GM21619 (cell line): ENCODE results near the gene CFAP90.

ENCODE experiments used
- ATAC-seq: cut with Tn5 transposase; IDR thresholded peaks from one replicate; pipeline ENCODE4 v1.9.1; 2021; ENCODE audit not compliant: unreplicated experiment

Gene CFAP90

GRCh38 chr5:7868773-7869473, 18.0 kb upstream of the CFAP90 start, which contains the start of the genes FASTKD3 and MTRR:
TSS of gene FASTKD3 (minus strand) at chr5:7869031. CDS start at chr5:7868083, 948 bp downstream.
TSS of gene MTRR (plus strand) at chr5:7869148. CDS start at chr5:7870795, 1,647 bp downstream.
- peak; percentile 96 for ATAC-seq

- ATAC-seq = no peak
Measured at GRCh38 chr5:7868427-7868772, 17.5 kb upstream of the CFAP90 start.

GRCh38 chr5:7867260-7867659, 16.3 kb upstream of the CFAP90 start:
- ATAC-seq = no peak

GRCh38 chr5:7866196-7866595, 15.3 kb upstream of the CFAP90 start:
- ATAC-seq = no peak

GRCh38 chr5:7857926-7858632, 7.1 kb upstream of the CFAP90 start:
- ATAC-seq = no peak

- ATAC-seq = no peak
Measured at GRCh38 chr5:7857361-7857760, 6.4 kb upstream of the CFAP90 start.

GRCh38 chr5:7856855-7857254, 5.9 kb upstream of the CFAP90 start:
- no peak for ATAC-seq

- ATAC-seq = no peak
Measured at GRCh38 chr5:7855611-7856010, 4.7 kb upstream of the CFAP90 start.

GRCh38 chr5:7852988-7853387, 2.1 kb upstream of the CFAP90 start:
- ATAC-seq = no peak

- no peak for ATAC-seq
Measured at GRCh38 chr5:7852542-7852941, 1.6 kb upstream of the CFAP90 start.

- ATAC-seq = no peak
Measured at GRCh38 chr5:7851617-7852289, 820 bp upstream of the CFAP90 start.

GRCh38 chr5:7851240-7851592, 283 bp upstream of the CFAP90 start:
- ATAC-seq = no peak

- no peak for ATAC-seq
Measured at GRCh38 chr5:7849681-7850394, 1.1 kb downstream of the CFAP90 start.

GRCh38 chr5:7848296-7848695, 2.6 kb downstream of the CFAP90 start:
- no peak for ATAC-seq

GRCh38 chr5:7846327-7846726, 4.6 kb downstream of the CFAP90 start:
- ATAC-seq = no peak

GRCh38 chr5:7845557-7845956, 5.4 kb downstream of the CFAP90 start:
- no peak for ATAC-seq

GRCh38 chr5:7844901-7845300, 6.0 kb downstream of the CFAP90 start:
- no peak for ATAC-seq

GRCh38 chr5:7842531-7842930, 8.4 kb downstream of the CFAP90 start:
- ATAC-seq = no peak

- ATAC-seq = no peak
Measured at GRCh38 chr5:7837403-7837802, 13.5 kb downstream of the CFAP90 start.

- no peak for ATAC-seq
Measured at GRCh38 chr5:7834982-7835381, 16.0 kb downstream of the CFAP90 start.

GRCh38 chr5:7828269-7828668, 22.7 kb downstream of the CFAP90 start:
- ATAC-seq = no peak
